ENCODE data around the gene KMT2B.

GRCh38 chr19:35757231-35757748 lies 39.5 kb downstream of the KMT2B start:
- no peak for TF ChIP-seq CTCF (IDR thresholded peaks at IDR 0.05; ENCODE audit: low read length)
- no peak for TF ChIP-seq EZH2 (IDR thresholded peaks at IDR 0.05; ENCODE audit: borderline replicate concordance, low read length)

Measured in OCI-LY1 (cell line).